ENCODE measurements around the gene DDX43. TPM values are rescaled to one million over a fixed set of nuclear protein-coding genes. Genes with fewer than 3 reads are reported as not detected.

The DDX43 gene
- total RNA-seq, 2 donors from 2014 or later, result 0.18 to 11.0 TPM

- WGBS, result 79% methylated on average over 23 of the region's 23 CpGs
- H3K27me3 ChIP-seq (replicated peaks; ENCODE audit: insufficient read depth), result no peaks in the 10 kb centered on the region
- H3K4me1 ChIP-seq (replicated peaks), result no peaks in the 10 kb centered on the region
- H3K9me3 ChIP-seq, result no peaks in the 10 kb centered on the region
- no peak for TF ChIP-seq POLR2AphosphoS5 (IDR thresholded peaks at IDR 0.05)
- TF ChIP-seq POLR2A (IDR thresholded peaks at IDR 0.05), result no peak
- no peak for TF ChIP-seq CTCF (IDR thresholded peaks at IDR 0.05)
- no peak within 1 kb of the TSS for H3K4me3 ChIP-seq
- intact Hi-C loops (cut with DNase I), result no loop called here
- no peaks in the 10 kb centered on the region for H3K36me3 ChIP-seq
- no peak for DNase-seq (ENCODE audit: low spot score)
- H3K27ac ChIP-seq, result no peak within 1 kb of the TSS
These were observed 32.3 kb upstream of the DDX43 start, which contains the start of gene KHDC3L for GRCh38 chr6:73362358-73362757. Gene KHDC3L, plus strand, starts transcription at chr6:73362658. Its CDS starts 72 bp downstream, at chr6:73362730.

- no peak for DNase-seq (ENCODE audit: low spot score)
- 96% methylated on average over 31 of the region's 31 CpGs for WGBS
- no peak overlapping the region for H3K4me3 ChIP-seq
- H3K27ac ChIP-seq, result no peak overlapping the region
- intact Hi-C loops (cut with DNase I), result no loop called here
- no peaks in the 10 kb centered on the region for H3K9me3 ChIP-seq
- H3K27me3 ChIP-seq (replicated peaks; ENCODE audit: insufficient read depth), result no peaks in the 10 kb centered on the region
- H3K4me1 ChIP-seq (replicated peaks), result no peaks in the 10 kb centered on the region
- TF ChIP-seq POLR2A (IDR thresholded peaks at IDR 0.05), result no peak
- TF ChIP-seq POLR2AphosphoS5 (IDR thresholded peaks at IDR 0.05), result no peak
- TF ChIP-seq CTCF (IDR thresholded peaks at IDR 0.05), result no peak
- H3K36me3 ChIP-seq, result no peaks in the 10 kb centered on the region
These were observed 31.6 kb upstream of the DDX43 start for GRCh38 chr6:73362869-73363536.

GRCh38 chr6:73363537-73363875 is 31.1 kb upstream of the DDX43 start:
- Histone ChIP-seq H3K9me3 (no peaks in the 10 kb centered on the region), H3K27ac (no peak overlapping the region), H3K4me1 (replicated peaks) (no peaks in the 10 kb centered on the region), H3K27me3 (replicated peaks; ENCODE audit: insufficient read depth) (no peaks in the 10 kb centered on the region), H3K4me3 (no peak overlapping the region), H3K36me3 (no peaks in the 10 kb centered on the region)
- WGBS, result 98% methylated on average over 23 of the region's 23 CpGs
- intact Hi-C loops (cut with DNase I), result no loop called here
- TF ChIP-seq CTCF (IDR thresholded peaks at IDR 0.05) (no peak), POLR2AphosphoS5 (IDR thresholded peaks at IDR 0.05) (no peak), POLR2A (IDR thresholded peaks at IDR 0.05) (no peak)
- DNase-seq (ENCODE audit: low spot score), result no peak

- no peak for DNase-seq (ENCODE audit: low spot score)
- H3K27ac ChIP-seq, result no peak overlapping the region
- no peaks in the 10 kb centered on the region for H3K4me1 ChIP-seq (replicated peaks)
- H3K36me3 ChIP-seq, result no peaks in the 10 kb centered on the region
- no peaks in the 10 kb centered on the region for H3K9me3 ChIP-seq
- intact Hi-C loops (cut with DNase I), result no loop called here
- no peaks in the 10 kb centered on the region for H3K27me3 ChIP-seq (replicated peaks; ENCODE audit: insufficient read depth)
- 88% methylated on average over 14 of the region's 14 CpGs for WGBS
- TF ChIP-seq POLR2A (IDR thresholded peaks at IDR 0.05) (no peak), POLR2AphosphoS5 (IDR thresholded peaks at IDR 0.05) (no peak), CTCF (IDR thresholded peaks at IDR 0.05) (no peak)
- H3K4me3 ChIP-seq, result no peak overlapping the region
These were observed 30.5 kb upstream of the DDX43 start for GRCh38 chr6:73364121-73364520.

GRCh38 chr6:73364549-73364948 is 30.1 kb upstream of the DDX43 start:
- WGBS, result 95% methylated on average over 9 of the region's 9 CpGs
- Histone ChIP-seq H3K9me3 (no peaks in the 10 kb centered on the region), H3K27ac (no peak overlapping the region), H3K27me3 (replicated peaks; ENCODE audit: insufficient read depth) (no peaks in the 10 kb centered on the region), H3K4me1 (replicated peaks) (no peaks in the 10 kb centered on the region), H3K4me3 (no peak overlapping the region), H3K36me3 (no peaks in the 10 kb centered on the region)
- TF ChIP-seq POLR2AphosphoS5 (IDR thresholded peaks at IDR 0.05) (no peak), CTCF (IDR thresholded peaks at IDR 0.05) (no peak), POLR2A (IDR thresholded peaks at IDR 0.05) (no peak)
- no peak for DNase-seq (ENCODE audit: low spot score)
- intact Hi-C loops (cut with DNase I), result no loop called here
